Activated B cell treated with CpG ODN at 0.5 μM for 24 hours (primary cell): Measurements from ENCODE around the gene ACSL1. TPM values are rescaled to one million over a fixed set of nuclear protein-coding genes. Genes with fewer than 3 reads are reported as not detected.
A peak's percentile ranks its signal among the peaks of the same experiment; 100 is the strongest.
"Not testable (repeated sequence)": the region's sequence is repeated elsewhere in the genome, so short reads cannot be mapped to it uniquely, and the experiment has no call there.

Experiments used
- ATAC-seq: fragments of 200-7000 bp; cut with Tn5 transposase; one replicate; pipeline ENCODE4 v1.10.0; 2021; ENCODE audit warnings: low read depth, mild to moderate bottlenecking, moderate library complexity
- CTCF ChIA-PET: fragments of 350-600 bp; sonication (Branson Sonifier 250); formaldehyde crosslinking; loops from one replicate; lab custom pipeline; 2021; ENCODE audit warnings: antibody characterized with exemption; lab: Charles Lee
- POLR2A ChIA-PET: fragments of 350-600 bp; sonication (Branson Sonifier 250); formaldehyde crosslinking; loops from one replicate; lab custom pipeline; 2021; ENCODE audit warnings: antibody characterized with exemption; lab: Charles Lee
- DNase-seq: peaks from one replicate; pipeline ENCODE4 v3.0.0; 2022
- H3K27ac Mint-ChIP-seq: one replicate; pipeline ENCODE4 v1.8.0; 2020; ENCODE audit warnings: mixed read lengths
- H3K27me3 Mint-ChIP-seq: one replicate; pipeline ENCODE4 v1.8.0; 2021; ENCODE audit warnings: mixed read lengths
- H3K36me3 Mint-ChIP-seq: one replicate; pipeline ENCODE4 v1.8.0; 2021; ENCODE audit warnings: low read depth, mixed read lengths
- H3K4me1 Mint-ChIP-seq: one replicate; pipeline ENCODE4 v1.8.0; 2021; ENCODE audit warnings: mixed read lengths
- H3K4me3 Mint-ChIP-seq: one replicate; pipeline ENCODE4 v1.8.0; 2020; ENCODE audit warnings: mild to moderate bottlenecking, mixed read lengths
- H3K9me3 Mint-ChIP-seq: one replicate; pipeline ENCODE4 v1.8.0; 2020; ENCODE audit warnings: mixed read lengths
- intact Hi-C: fragments of 100-400 bp; cut with micrococcal nuclease; formaldehyde crosslinking; loops from one replicate; pipeline ENCODE4 v1.15.1; 2024
- total RNA-seq: library from RNA; stranded (reverse); gene quantifications from 2 replicates; pipeline ENCODE4 v1.2.3, GENCODE V29; 2022
- TF ChIP-seq, protein P1 (sequence below): fragments of 200-600 bp; IDR thresholded peaks from one replicate; pipeline ENCODE4 v1.8.0; 2022; ENCODE audit warnings: antibody characterized with exemption, mild to moderate bottlenecking

The ACSL1 gene
- total RNA-seq, 1 donor from 2014 or later, result 47.0 TPM

DNA sequence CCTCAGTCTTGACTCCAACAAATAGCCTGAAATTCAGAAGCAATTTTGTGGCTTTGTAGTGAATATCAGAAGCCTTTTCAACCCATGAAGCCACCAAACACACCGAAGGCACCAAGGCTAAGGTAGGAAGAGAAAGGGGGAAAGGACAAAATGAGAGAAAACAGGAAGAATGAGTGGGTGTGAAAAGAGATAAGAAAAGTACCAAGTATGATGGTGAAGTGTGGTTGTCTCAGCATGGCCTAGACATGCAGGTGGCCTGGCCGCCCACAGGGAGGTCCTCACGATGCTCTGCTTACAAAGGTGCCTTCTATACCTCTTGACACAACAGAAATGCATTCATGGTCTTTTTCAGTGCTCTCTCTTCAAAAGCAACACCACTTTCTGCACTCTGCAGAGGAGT is 34.9 kb downstream of the ACSL1 start:
- Mint-ChIP-seq H3K4me1 (peaks cover 8% of the 10 kb centered on the region), H3K4me3 (no peak overlapping the region), H3K36me3 (peaks cover 52% of the 10 kb centered on the region), H3K27ac (no peak overlapping the region), H3K27me3 (no peaks in the 10 kb centered on the region), H3K9me3 (no peaks in the 10 kb centered on the region)
- DNase-seq, result no peak
- TF ChIP-seq, protein P1, sequence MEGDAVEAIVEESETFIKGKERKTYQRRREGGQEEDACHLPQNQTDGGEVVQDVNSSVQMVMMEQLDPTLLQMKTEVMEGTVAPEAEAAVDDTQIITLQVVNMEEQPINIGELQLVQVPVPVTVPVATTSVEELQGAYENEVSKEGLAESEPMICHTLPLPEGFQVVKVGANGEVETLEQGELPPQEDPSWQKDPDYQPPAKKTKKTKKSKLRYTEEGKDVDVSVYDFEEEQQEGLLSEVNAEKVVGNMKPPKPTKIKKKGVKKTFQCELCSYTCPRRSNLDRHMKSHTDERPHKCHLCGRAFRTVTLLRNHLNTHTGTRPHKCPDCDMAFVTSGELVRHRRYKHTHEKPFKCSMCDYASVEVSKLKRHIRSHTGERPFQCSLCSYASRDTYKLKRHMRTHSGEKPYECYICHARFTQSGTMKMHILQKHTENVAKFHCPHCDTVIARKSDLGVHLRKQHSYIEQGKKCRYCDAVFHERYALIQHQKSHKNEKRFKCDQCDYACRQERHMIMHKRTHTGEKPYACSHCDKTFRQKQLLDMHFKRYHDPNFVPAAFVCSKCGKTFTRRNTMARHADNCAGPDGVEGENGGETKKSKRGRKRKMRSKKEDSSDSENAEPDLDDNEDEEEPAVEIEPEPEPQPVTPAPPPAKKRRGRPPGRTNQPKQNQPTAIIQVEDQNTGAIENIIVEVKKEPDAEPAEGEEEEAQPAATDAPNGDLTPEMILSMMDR, result no peak
- no peak for ATAC-seq
- POLR2A ChIA-PET, result no interaction called here
- CTCF ChIA-PET, result no interaction called here
- intact Hi-C loops, result no loop called here

DNA sequence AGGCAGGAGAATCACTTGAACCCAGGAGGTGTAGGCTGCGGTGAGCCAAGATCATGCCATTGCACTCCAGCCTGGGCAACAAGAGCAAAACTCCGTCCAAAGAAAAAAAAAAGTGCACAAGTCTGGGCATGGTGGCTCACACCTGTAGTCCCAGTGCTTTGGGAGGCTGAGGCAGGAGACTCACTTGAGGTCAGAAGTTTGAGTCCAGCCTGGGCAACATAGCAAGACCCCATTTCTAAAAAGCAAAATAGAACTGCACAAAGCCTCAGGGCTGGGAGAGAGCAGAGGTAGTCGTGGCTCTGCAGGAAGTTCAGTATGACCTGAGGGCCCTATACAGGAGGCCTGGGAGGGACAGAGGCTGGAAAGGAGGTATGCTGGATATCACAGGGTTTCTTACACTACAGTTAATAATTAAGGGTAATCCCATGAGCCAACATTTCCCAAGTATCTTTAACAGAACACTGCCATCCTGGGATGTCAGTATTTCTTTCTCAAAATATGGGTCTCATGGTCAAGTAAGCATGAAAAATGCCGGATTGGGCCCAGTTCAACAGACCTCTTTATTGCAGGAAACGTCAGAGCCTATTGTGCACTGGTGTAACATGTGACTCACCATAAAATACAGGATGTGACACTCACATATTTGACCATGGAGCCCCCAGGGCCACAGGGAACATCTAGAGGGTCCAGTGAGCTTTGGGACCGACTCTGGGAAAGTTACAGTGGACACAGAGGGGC is 37.8 kb downstream of the ACSL1 start:
- DNase-seq, result no peak
- TF ChIP-seq, protein P1, result no peak
- Mint-ChIP-seq H3K36me3 (peaks cover 57% of the 10 kb centered on the region), H3K9me3 (no peaks in the 10 kb centered on the region), H3K4me1 (peaks cover 10% of the 10 kb centered on the region), H3K27me3 (no peaks in the 10 kb centered on the region), H3K27ac (no peak overlapping the region), H3K4me3 (no peak overlapping the region)
- CTCF ChIA-PET, result no interaction called here
- no peak for ATAC-seq
- POLR2A ChIA-PET, result no interaction called here
- intact Hi-C loops, result no loop called here

DNA sequence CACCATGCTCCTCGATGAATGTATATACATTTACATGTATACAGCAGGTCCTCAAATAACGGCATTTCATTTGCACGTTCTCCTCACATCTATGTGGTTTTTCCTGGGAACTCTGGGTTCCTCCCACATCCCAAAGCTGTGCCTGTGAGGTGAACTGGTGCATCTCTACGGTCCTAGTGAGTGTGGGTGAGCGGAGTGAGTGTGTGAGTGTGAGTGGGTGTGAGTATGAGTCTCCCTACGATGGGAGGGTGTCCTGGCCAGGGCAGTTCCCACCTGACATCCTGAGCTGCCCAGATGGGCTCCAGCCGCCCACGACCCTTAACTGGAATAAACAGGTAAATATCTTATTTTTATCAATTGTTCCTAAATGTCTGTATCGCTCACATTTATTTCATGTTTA is 40.0 kb downstream of the ACSL1 start:
- ATAC-seq (no peak), DNase-seq (no peak)
- CTCF ChIA-PET, result no interaction called here
- peaks cover 65% of the 10 kb centered on the region for H3K36me3 Mint-ChIP-seq
- H3K27me3 Mint-ChIP-seq, result no peaks in the 10 kb centered on the region
- H3K4me1 Mint-ChIP-seq, result peaks cover 20% of the 10 kb centered on the region
- H3K9me3 Mint-ChIP-seq, result no peaks in the 10 kb centered on the region
- intact Hi-C loops, result no loop called here
- TF ChIP-seq, protein P1, result no peak
- H3K4me3 Mint-ChIP-seq, result no peak overlapping the region
- POLR2A ChIA-PET, result no interaction called here
- no peak overlapping the region for H3K27ac Mint-ChIP-seq

DNA sequence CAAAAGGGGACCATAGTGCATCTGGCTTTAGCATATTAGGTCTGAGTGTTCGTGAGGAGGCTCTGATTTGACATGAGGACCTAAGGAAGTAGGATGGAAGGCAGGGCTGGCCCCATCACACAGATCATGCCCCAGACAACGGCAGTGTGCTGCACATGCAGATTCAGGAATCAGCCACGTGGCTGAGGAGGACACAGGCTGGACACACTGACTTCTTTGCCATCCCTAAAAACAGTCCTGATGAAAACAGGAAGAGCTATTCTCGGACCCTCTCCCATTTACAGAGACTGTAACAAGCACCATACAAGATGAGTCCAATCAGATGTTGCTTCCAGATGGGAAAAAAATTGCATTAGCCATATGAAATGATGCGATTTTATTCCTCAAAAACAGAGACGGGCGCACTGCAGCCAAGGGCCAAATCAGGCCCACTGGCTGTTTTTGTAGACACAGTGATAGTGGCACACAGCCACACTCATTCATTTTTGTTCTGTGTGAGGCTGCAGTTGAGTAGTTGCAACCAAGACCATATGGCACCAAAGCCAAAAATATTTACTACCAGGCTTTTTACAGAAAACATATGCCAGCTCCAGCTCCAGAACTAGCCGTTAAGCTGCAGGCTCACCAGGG is 41.0 kb downstream of the ACSL1 start:
- DNase-seq (no peak), ATAC-seq (no peak)
- ChIA-PET CTCF (no interaction called here), POLR2A (no interaction called here)
- H3K27me3 Mint-ChIP-seq, result no peaks in the 10 kb centered on the region
- intact Hi-C loops, result no loop called here
- H3K9me3 Mint-ChIP-seq, result no peaks in the 10 kb centered on the region
- H3K4me3 Mint-ChIP-seq, result no peak overlapping the region
- H3K4me1 Mint-ChIP-seq, result peaks cover 20% of the 10 kb centered on the region
- H3K36me3 Mint-ChIP-seq, result peaks cover 62% of the 10 kb centered on the region
- TF ChIP-seq, protein P1, result no peak
- no peak overlapping the region for H3K27ac Mint-ChIP-seq

DNA sequence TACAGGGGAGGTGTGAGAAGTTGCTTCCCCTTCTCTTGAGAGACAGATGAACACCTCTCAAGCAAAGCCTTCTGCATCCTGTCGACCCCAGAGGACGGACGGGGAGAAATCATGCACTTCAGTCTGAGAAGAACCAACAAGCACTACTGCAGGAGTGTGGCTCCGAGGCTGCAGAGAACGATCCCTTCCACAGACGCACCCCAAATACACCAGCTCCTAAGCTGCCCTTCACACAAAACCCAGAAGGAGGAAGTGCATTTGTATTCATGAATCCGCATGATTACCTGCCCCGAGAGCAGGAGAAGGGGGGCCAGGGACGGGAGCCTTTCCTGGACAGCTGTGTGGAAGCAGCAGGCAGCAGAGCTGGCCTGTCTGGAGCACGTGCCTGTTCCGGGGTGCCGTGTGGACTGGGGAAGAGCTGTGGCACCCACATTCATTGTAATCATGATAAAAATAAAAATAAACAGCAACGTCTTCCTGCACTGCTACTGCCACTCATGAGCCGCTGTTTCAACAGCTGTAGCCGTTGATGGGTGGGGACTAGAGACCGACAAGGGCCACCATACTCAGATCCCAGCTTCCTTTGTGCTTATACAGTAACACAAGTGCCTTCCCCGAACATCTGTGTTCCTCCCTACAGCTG is 42.9 kb downstream of the ACSL1 start:
- peak overlapping the region; percentile 75 for H3K4me3 Mint-ChIP-seq
- POLR2A ChIA-PET, result interaction anchor here (0.5 to 1.7 kb wide), 9 partner anchors 10 to 345 kb away, joined by 3 to 7 read pairs (median 4); partner anchors contain the start of gene CENPU

DNA sequence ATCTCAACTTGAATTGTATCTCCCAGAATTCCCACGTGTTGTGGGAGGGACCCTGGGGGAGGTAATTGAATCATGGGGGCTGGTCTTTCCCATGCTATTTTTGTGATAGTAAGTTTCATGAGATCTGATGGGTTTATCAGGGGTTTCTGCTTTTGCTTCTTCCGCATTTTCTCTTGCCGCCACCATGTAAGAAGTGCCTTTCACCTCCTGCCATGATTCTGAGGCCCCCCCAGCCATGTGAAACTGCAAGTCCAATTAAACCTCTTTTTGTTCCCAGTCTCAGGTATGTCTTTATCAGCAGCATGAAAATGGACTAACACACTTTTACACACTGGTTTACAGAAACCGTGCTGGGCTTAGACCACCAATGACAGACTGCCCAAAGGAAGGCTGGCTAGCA is 46.6 kb downstream of the ACSL1 start:
- H3K27me3 Mint-ChIP-seq, POLR2A ChIA-PET, H3K27ac Mint-ChIP-seq, H3K9me3 Mint-ChIP-seq, ATAC-seq, intact Hi-C loops, H3K4me3 Mint-ChIP-seq, DNase-seq: not testable (repeated sequence)
- CTCF ChIA-PET, result interaction anchor here (0.7 kb wide), 1 partner anchor 38 kb away, joined by 4 read pairs; no protein-coding TSS in a partner anchor
- Mint-ChIP-seq H3K4me1 (peaks cover 20% of the 10 kb centered on the region), H3K36me3 (peaks cover 57% of the 10 kb centered on the region)

More for the DNA sequence above, 42.9 kb downstream of the ACSL1 start:
- Mint-ChIP-seq H3K36me3 (peaks cover 54% of the 10 kb centered on the region), H3K9me3 (no peaks in the 10 kb centered on the region), H3K27ac (peak overlapping the region; percentile 86), H3K4me1 (peaks cover 20% of the 10 kb centered on the region), H3K27me3 (no peaks in the 10 kb centered on the region)
- CTCF ChIA-PET, result interaction anchor here (0.9 to 1.8 kb wide), 5 partner anchors 10 to 545 kb away, joined by 3 to 7 read pairs (median 4); no protein-coding TSS in a partner anchor
- TF ChIP-seq, protein P1, result no peak
- DNase-seq, result peak; percentile 25
- peak; percentile 72 for ATAC-seq
- intact Hi-C loops, result loop anchor here (1.0 to 2.0 kb wide), 3 partner anchors 34 to 124 kb away; partner anchors contain the start of gene ACSL1
